NCI-H446 (cell line): ENCODE data around the gene POLA1.

Experiments
- DNase-seq, 2 experiments: peaks; one replicate each; lab custom pipeline; 2025; lab: John Stamatoyannopoulos, UW

The POLA1 gene

DNA sequence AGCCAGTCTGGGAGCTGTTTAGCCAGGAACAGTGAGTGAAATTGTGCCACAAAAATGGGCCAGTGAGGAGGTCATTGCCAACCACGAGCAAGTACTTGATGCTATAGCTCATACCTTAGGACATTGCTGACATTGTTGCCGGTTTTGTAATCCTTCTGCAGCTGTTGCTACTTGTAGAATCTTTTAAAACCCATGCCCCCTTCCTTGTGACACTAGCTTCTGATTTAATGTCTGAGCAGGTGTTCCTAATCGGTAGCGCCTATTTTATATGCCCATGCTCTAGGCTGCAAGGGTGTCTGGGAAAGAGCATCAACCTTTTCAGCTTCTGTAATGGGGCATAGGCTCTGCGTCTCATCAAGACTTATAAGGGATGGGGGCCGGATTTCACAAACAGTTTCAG is 2.6 kb downstream of the POLA1 start:
- no peak for DNase-seq

DNA sequence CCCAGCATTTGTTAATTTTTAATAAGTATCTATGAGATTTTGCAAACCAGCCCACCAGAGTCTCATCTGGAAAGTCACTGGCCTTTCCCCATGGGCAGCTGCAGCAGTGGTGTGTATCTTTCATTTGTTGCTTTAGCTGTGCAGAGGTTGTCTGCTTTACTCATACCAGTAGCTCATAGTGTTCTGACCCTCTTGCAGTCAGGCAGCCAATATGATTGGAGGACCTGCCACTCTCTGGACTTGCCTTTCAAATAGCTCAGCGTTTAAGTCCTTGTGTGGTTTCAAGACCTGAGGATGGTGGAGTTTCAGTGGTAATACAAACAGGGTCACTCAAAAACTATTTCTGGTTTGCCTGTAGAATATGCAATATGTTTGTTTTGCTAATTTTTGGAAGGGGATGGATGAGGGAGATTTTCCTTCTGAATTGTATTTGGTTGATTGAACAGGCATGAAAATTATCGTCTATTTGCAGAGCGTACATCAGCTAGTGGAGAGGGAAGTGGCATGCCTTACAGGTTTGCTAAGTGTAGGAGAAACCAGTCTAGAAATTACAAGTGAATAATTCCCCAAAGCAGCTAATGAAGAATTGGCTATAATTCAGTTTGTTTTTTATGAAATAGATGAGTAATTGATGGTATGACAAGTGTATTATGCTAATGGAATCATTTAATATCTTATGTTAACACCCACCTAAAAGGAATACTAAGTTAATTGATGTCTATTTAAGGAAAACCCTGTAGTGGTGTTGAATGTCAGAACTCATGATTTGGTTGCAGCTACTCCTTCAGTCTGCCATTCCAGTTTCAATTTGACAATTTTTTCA is 8.9 kb downstream of the POLA1 start:
- no peak for DNase-seq

DNA sequence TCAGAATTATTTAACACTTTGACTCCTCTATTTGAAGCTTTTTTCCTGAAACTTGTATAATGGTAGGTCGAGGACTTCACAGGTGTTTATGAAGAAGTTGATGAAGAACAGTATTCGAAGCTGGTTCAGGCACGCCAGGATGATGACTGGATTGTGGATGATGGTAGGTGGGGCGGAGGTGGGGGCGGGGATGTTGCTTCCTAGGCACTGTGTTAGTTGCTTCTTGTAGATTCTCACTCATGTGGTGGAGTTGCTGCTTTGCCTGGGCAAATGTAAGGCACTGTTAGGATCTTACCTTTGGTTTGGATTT is 9.4 kb downstream of the POLA1 start:
- no peak for DNase-seq

DNA sequence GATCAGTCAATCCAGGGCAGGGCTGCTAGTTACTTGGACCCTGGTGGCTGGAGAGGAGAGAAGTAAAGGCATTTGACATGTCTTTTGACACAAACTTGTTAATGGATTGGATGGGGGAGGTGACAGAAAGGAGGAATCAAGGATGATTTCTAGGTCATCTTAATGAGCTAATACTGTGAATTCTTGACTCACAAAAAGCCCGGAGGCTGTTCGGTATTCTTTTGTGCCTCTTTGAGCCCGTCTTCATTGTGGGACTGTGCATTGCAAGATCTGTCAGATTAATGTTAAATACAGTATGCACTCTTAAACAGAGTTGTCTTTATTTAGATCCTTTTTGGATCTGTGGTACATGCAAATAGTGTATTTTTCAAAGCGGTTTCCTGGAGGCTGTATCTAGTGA is 25.1 kb downstream of the POLA1 start:
- DNase-seq: no peak

DNA sequence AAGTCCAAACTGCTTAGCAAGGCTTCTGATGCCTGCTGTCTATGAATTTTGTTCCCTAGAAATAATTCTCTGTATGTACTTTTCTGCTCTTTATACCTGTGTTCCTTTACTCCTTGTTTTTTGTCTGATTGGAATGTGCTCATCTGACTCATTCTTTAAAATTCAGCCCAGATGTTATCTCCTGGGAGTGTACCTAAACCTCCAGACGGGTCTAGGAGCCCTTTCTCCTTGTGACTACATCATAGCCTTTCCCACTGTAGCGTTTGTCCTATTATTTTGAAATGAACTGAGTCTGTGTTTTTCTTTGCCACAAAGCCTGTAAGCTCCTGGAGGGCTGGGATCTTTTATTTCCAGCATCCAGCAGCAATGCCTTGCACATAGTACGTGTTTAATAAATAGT is 26.3 kb downstream of the POLA1 start:
- no peak for DNase-seq

DNA sequence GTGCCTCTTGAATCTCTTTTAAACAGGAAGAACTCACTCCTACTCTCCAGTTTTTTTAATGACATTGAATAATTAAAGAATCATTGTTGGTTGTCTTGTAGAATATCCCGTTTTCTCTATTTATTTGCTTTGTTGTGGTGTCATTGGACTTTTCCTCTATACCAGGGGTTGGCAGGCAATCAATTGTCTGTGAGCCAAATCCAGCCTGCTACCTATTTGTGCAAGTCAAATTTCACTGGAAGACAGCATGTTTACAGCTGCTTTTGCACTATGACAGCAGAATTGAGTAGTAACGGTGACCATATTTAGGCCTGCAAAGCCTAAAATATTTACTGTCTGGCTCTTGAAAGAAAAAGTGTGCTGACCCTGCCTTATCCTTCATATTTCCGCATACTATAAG is 34.8 kb downstream of the POLA1 start:
- no peak for DNase-seq

DNA sequence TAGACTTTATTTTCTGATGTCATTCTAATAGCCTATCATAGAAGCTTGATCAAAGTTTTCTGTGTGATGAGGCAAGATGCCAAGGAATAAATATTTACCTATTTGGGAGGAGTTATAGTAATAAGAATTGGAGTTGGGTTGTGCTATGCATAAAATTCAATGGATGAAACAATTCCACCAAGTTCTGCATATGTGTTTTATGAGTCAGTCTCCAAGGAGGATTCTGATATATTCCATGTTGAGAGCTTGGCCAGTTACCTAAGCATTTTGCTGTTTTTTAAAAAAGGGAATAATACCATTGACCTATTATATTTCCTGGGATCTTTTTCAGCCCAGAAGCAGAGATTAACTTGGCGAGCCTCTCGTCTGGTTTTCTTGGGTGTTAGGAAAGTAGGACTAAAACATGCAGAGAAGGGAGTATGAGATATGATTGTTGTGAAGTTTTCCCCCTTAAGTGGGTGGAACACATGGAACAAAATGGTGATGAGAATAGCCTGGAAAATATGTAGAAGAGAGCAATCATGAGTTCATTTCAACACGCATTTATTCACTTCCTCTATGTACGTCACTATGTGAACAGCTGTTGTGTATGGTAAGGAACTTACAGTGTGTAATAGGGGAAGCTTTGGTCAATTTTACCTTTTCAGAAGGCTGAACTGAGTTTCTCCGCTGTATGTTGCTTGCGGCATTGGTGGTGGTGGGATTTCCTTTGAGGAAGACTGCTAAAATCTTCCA is 39.2 kb downstream of the POLA1 start:
- no peak for DNase-seq

DNA sequence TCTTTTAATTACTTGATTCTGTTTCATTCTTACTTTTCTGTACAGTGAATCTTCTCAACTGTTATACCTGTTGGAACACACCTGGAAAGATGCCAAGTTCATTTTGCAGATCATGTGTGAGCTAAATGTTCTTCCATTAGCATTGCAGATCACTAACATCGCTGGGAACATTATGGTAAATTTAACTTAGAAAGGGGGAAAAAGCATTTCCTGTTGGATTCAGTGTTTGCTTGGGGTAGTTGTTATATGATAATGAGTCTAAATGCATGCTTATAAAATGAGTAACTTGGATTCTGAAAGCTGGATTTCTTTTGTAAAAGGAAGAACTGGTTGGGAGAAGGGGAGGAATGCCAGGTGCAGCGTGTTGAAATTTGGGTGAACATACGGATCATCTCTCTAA is 47.6 kb downstream of the POLA1 start:
- DNase-seq: no peak

DNA sequence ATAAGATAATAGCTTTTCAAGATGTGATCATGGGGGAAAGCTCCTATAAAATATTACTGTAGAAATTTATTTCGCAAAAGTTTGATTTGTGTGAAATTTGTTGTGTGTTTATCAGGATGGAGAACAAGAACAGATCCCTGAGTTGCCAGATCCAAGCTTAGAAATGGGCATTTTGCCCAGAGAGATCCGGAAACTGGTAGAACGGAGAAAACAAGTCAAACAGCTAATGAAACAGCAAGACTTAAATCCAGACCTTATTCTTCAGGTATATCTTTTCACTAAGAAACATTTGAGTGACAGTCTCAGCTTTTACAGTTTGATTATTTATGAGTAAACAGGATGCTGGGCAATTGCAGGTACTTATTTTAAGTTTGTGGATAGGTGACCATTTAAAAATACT is 54.5 kb downstream of the POLA1 start:
- DNase-seq: no peak

DNA sequence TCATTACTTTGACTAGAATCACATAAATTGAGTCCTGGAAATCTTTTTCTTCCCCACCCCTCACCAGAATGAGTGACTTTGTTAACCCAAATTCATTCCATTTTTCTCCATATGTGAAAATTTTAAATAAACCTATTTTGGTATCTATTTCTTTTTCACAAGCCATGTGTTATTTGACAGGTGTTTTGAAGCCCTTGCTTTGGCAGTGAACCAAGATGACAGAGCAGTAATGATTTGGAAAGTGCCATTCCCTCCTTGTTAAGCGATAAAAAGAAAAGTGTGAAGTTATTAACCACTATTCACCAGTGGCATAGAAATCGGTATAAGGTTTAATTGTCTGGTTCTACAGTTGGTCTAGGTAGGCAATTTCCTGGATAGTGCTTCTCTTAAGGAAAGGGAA is 66.1 kb downstream of the POLA1 start:
- DNase-seq: no peak

DNA sequence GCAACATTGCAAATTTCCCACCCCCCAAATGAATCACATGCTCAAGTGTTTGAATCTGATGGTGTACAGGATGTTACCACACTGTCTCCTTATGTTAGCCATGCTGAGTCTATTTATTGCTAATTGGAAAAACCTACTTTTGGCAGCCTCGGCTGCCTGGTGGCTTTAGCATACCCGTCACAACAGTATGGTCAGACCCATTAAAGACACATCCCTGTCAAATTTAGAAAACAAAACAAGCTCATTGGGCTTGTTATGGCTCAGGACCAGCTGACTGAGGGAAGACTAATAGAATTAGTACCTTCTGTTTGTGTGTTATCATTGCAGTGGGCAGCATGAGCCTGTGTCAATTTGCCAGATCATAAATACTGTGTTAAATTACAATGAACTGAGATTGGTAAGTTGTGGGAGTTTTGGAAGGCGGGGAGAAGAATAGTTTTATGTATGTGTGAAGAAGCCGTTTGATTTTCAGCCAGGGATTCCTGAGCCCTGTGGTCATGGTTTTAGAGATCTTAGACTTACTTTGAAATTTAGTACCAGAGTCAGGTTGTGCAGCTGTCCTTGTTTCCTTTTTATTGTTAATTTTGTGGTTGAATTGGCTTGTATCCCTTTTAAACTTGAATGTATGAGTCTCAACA is 66.8 kb downstream of the POLA1 start:
- DNase-seq: no peak

DNA sequence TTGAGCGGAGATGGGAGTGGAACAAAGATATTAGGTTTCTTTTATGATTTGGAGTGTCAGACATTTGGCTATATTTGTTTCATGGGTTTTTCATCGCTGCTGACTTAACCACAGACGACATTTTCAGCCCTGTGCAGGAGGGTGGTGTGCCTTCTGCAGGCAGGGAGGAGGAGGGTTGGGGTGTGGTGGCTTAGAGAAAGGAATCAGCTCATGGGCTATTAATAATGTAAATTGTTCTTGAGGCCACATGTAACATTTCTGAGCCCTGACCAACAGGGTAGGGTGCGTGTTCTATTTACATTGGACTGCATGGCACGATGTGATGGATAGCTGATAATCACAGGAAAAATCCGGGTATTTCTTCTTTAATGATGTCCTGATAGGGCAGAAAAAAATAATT is 67.6 kb downstream of the POLA1 start:
- no peak for DNase-seq

DNA sequence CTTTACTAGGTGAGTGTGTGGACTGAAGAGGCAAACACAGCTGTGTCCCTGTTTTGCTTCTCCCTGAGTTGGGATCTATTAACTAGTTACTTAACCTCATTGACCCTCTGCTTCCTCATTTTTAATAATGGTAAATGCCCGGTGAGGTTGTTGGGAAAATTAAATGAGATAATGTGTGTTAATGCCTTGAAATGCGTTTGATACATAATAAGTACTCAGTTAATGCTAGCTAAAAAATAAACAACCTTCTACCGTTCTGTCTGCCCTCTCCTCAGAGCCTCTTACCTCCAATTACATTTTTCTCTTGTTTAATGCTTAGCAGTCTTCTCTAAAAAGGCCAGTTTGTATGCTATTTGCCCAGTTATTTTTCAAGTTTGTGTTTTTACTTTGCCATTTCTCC is 70.3 kb downstream of the POLA1 start:
- DNase-seq: no peak

DNA sequence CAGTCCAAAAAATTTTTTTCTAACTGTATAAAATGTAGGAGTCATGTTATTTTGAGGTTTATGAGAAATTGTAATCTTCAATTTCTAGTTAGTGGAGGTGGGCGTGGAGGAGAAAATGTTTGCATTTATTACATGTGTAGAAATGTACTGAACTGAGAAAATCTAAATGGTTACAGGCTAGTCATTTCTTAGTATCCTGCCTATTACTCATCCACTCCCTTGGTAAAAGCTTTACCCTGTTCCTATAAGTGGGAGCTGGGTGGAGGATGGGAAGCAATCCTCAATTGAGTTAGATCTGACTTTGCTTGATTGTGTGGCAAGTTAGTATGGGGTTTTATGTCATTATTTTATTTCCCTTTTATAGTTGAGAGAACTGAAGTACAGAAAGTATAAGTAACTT is 73.8 kb downstream of the POLA1 start:
- no peak for DNase-seq

DNA sequence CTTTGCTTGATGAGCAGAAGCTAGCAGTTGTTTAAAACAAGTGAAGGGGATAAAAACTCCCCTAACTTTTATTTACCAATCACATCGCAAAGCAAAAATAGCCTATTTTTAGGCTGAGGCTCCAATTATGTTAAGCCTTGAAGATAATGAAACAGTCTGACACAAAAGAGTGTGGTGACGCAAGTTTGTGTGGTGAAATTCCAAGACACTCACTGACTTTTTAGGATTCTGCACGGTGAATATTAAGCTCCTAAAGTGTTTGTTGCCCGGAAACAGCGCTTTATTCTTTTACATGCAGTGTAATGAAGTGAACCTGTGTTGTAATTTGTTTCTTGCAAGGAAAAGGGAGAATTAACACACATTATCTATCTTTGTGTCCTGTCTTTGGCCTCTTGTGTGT is 74.8 kb downstream of the POLA1 start:
- DNase-seq: no peak

DNA sequence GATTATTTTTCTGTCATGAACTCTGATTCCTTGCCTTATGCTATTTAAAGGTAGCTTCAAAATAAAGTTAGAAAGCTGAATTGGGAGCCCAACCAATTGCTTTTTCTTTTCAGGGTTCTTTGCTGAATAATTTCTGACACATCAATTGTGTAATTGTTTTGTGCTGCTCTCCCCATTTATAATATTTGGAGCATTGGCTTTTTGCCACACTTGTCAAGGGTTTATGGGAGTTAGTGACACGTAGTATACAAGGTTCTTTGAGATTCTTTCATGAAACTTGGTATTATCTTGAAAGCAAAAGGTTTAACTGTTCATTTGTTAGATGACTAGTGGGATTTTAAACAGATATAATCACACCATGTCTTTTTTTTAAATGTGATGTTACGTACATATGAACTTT is 80.9 kb downstream of the POLA1 start:
- DNase-seq: no peak

DNA sequence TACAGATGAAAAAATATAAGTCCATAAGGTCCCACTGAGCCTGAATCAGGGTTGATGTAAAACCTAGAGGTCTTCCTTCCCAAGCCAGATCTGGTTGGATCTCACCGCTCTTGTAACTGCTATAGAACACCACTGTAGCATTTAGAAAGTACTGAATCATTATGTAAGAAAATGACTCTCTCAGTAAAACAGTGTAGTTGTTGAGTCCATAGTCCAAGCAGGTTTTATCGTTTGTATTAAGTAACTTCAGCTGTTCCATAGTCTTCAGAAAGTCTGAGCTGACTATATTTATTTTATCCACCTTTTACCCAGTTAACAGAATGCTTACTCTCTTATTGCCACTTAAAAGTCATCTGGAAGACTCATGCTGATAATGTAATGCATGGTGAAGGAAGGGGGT is 82.2 kb downstream of the POLA1 start:
- no peak for DNase-seq

DNA sequence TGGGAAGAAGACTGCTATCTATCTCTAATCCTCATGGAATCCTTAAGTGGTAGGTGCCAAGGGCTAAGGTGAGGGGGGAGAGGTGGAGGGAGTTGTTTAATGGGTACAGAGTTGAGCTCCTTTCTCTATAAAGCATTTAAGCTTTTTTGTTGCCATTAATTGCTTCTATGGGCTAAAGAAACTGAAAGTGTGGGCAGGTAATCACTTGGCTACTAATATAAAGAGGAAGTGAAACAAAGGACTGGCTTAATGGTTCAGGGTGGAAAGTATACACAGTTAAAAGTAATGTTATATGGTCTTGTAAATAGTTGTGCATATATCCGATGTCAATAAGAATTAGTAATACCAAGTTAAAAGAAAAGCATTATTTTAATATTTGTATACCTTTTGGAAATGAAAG is 83.9 kb downstream of the POLA1 start:
- DNase-seq: no peak

DNA sequence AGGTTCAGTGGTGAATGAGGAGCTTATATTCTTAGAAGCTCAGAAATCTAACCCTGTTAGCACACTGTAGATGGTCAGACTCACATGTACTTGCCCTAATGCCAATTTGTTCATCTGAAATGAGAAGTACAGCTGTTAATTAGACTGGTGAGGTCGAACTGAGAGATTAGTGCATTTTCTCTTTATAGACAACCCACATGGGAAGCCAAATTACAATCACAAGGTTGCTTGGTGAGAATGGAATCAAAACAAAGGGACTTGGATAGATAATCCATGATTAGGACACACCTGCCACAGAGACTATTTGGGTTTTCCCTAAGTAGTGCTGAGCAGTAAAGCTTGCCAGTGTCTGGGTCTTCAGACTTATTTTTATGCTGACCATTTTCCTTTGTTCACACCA is 88.3 kb downstream of the POLA1 start:
- DNase-seq: no peak

DNA sequence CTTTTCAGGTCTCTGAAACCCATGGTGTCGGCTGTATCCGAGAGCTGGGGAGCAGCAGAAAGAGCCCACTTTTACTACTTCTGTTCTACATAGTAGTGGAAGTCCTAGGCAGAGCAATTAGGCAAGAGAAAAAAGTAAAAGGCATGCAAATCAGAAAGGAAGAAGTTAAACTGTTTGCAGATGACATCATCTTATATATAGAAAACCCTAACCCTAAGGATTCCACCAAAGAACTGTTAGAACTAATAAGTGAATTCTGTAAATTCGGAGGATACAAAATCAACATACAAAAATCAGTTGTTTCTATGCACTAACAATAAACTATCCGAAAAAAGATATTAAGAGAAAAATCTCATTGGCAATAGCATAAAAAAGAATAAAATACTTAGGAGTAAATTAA is 95.3 kb downstream of the POLA1 start:
- DNase-seq: no peak

DNA sequence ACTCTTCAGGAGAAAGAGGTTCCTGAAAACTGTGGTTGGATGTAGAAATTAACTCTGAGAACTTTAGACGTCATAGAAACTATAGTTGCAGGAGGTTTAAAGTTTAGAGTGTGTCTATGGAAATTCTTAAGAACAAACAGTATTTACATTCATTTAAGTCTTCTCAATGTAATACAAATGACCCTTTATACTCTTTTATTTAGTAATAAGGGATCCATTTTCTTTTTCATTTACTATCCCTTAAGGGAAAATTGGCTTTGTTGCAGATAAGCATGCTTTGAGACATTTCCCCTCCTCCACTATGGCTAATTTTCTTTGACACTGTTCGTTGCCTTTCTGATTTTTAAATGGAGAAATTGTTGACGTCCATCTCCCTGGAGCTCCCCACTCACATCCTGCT is 96.4 kb downstream of the POLA1 start:
- DNase-seq: no peak

DNA sequence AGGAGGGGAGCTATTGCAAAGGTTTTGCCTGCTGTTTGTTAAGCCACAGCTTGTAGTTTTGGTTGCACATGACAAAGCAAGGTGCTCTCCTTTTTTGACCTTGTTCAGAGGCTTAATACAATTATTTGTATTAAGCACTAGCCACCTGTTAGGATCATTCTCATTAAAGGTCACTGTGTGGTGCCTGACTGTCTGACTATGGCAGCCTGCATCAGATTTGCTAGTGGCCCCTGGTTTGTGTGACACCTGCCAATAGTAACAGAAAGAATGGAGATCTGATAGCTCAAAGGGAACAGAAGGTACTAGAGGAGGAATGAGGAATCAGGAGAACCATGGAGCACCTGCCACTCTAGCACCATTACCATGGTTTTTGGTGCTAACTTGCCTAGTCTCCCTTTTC is 102.5 kb downstream of the POLA1 start:
- no peak for DNase-seq

DNA sequence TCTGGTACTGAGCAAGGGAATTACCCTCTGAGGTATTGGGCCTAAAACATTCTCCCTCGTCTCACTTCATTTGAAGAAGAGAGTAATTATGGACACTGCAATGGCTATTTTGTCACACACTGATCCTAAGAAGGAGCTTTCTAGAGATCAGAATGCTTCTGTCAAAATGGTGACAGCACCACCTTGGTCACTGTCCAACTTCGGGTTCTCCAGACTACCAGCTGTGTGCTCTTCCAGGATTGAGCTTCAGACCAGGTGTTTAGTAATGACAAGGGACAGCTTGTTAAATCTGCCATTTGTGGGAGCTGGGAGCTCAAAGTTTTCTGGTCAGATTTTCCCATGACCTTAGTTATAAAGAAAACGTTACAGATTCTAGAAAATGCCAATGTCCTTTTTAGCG is 105.4 kb downstream of the POLA1 start:
- DNase-seq: no peak

DNA sequence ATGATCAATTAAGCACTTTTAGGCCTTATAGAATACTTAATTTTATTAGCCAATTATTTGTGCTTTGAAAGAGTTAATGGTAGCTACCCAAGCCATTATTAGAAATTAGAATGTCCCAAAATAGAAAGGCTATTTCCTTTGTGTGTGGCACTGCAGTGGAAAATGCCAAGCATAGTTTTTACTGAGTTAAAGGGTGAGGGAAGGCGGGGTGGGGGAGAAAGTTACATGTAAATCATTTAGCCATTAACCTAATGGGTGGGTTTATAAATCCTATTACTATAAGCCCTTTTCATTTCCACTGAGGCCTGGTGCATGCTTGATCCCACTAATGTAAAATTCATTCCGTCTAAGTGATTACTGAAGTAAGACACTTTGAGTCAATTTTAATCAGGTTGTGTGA is 105.8 kb downstream of the POLA1 start:
- DNase-seq: no peak
